ENCODE results near the gene PIK3R1.

Gene PIK3R1

DNA sequence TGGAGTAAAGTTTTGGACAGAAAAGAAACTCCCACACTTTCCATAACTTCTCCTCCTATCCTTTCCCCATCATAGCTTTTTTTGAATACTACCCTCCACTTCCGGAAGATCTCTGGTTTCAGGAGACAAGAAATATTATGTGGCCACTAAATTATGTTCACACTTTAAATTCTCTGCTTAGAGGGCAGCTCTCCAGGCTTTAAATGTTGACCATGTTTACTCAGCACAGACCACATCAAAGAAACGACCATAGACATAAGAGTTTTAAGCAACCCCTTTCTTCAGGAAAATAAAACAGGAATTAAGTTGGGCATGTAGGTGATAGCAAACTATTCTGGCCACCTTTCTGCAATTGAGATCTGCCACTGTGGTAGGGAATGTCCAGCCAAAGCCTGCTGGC, 97.8 kb downstream of the PIK3R1 start:
- TF ChIP-seq CTCF (conservative IDR thresholded peaks at IDR 0.05) = no peak
- no peak overlapping the region for H3K27ac ChIP-seq

GRCh38 chr5:68314465-68314864, 98.9 kb downstream of the PIK3R1 start:
- H3K27ac ChIP-seq = no peak overlapping the region
- no peak for TF ChIP-seq CTCF (conservative IDR thresholded peaks at IDR 0.05)

GRCh38 chr5:68315679-68316271, 100.2 kb downstream of the PIK3R1 start:
- TF ChIP-seq CTCF (conservative IDR thresholded peaks at IDR 0.05) = no peak

DNA sequence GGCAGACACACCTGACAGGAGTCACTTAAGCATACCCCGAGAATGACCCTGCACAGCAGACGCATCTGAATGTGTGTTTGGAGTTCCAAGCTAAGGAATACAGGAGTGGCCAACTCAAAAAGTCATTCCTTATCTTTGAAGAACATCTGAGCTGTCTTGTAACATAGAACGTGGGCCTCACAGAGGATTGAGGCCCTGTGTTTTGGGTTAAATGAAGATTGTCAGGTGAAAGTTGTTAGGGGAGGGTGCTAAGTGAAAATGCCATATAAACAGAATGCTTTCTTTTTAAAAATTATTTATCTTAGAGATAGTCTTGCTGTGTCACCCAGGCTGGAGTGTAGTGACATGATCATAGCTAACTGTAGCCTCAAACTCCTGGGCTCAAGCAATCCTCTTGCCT, 100.9 kb downstream of the PIK3R1 start:
- no peak overlapping the region for H3K27ac ChIP-seq
- TF ChIP-seq CTCF (conservative IDR thresholded peaks at IDR 0.05) = no peak

More at GRCh38 chr5:68315679-68316271, 100.2 kb downstream of the PIK3R1 start:
- H3K27ac ChIP-seq = no peak overlapping the region

GRCh38 chr5:68317646-68318045, 102.1 kb downstream of the PIK3R1 start:
- H3K27ac ChIP-seq = no peak overlapping the region
- no peak for TF ChIP-seq CTCF (conservative IDR thresholded peaks at IDR 0.05)

- no peak overlapping the region for H3K27ac ChIP-seq
- TF ChIP-seq CTCF (conservative IDR thresholded peaks at IDR 0.05) = no peak
Observed at GRCh38 chr5:68318955-68319705, 103.6 kb downstream of the PIK3R1 start.

DNA sequence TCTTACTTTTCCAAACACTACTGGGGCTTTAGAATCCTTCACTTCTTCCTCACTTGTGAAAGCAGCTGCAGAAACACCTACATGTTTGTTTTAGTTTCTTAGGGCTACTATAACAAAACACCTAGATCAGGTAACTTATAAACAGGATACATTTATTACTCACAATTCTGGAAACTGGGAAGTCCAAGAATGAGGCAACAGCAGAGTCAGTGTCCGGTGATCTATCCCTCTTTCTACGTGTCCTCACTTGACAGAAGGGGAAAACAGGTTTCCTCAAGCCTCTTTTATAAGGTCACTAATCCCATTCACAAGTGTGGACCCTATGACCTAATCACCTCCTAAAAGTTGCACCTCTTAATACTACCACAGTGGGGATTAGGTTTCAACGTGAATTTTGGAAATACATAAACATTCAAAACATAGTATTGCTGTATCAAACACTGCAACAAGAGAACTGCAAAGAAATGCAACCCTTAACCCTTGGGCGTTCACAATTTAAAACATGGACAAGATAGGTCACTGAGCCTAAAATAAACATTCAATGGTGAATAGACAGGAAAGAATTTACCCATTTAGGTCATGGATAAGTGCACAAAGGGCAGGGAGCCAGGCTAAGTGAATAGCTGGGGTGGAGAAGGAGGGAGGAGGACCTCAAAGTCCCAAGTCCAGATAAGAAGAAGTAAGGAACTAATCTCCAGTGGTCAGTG, 104.3 kb downstream of the PIK3R1 start:
- TF ChIP-seq CTCF (conservative IDR thresholded peaks at IDR 0.05) = no peak
- no peak overlapping the region for H3K27ac ChIP-seq

Measured in VCaP (cell line).